ENCODE measurements around the gene FSD2. TPM values are rescaled to one million over a fixed set of nuclear protein-coding genes. Genes with fewer than 3 reads are reported as not detected.

FSD2 gene
- total RNA-seq, 1 experiment from 2014 or later: not detected

- intact Hi-C loops (cut with micrococcal nuclease; ENCODE audit: unreplicated experiment): loop anchor here (5.0 kb wide), 1 partner anchor 135 kb away; the partner anchor contains the start of gene RAMAC
- DNase-seq (ENCODE audit: low spot score): peak; percentile 71
- ChIA-PET POLR2A (ENCODE audit: low non-redundant PET) (no interaction called here), CTCF (no interaction called here)
- BruUV-seq (replicated peaks): no TSS peak
- H3K4me3 ChIP-seq (ENCODE audit: low read depth, low read length, poor library complexity, severe bottlenecking): no peak overlapping the region
- no peaks in the 10 kb centered on the region for H3K27me3 ChIP-seq (replicated peaks; ENCODE audit: insufficient read depth, low read depth, low read length, poor library complexity)
- no peak overlapping the region for H3K27ac ChIP-seq (ENCODE audit: low read depth, low read length, poor library complexity, severe bottlenecking)
- H3K36me3 ChIP-seq (ENCODE audit: insufficient read depth, low read length, poor library complexity, severe bottlenecking): no peaks in the 10 kb centered on the region
- no peak for TF ChIP-seq EZH2 (IDR thresholded peaks at IDR 0.05; ENCODE audit: borderline replicate concordance, low read depth, low read length, poor library complexity, severe bottlenecking)
- TF ChIP-seq, protein P1, sequence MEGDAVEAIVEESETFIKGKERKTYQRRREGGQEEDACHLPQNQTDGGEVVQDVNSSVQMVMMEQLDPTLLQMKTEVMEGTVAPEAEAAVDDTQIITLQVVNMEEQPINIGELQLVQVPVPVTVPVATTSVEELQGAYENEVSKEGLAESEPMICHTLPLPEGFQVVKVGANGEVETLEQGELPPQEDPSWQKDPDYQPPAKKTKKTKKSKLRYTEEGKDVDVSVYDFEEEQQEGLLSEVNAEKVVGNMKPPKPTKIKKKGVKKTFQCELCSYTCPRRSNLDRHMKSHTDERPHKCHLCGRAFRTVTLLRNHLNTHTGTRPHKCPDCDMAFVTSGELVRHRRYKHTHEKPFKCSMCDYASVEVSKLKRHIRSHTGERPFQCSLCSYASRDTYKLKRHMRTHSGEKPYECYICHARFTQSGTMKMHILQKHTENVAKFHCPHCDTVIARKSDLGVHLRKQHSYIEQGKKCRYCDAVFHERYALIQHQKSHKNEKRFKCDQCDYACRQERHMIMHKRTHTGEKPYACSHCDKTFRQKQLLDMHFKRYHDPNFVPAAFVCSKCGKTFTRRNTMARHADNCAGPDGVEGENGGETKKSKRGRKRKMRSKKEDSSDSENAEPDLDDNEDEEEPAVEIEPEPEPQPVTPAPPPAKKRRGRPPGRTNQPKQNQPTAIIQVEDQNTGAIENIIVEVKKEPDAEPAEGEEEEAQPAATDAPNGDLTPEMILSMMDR (conservative IDR thresholded peaks at IDR 0.05; ENCODE audit: low read depth, low read length): no peak
- H3K9me3 ChIP-seq (ENCODE audit: low read depth, low read length, poor library complexity, severe bottlenecking): no peaks in the 10 kb centered on the region
- H3K4me1 ChIP-seq (ENCODE audit: insufficient read depth, low read length, poor library complexity, severe bottlenecking): peaks cover 18% of the 10 kb centered on the region
These were observed 46.2 kb upstream of the FSD2 start for GRCh38 chr15:82851981-82852511.

DNA sequence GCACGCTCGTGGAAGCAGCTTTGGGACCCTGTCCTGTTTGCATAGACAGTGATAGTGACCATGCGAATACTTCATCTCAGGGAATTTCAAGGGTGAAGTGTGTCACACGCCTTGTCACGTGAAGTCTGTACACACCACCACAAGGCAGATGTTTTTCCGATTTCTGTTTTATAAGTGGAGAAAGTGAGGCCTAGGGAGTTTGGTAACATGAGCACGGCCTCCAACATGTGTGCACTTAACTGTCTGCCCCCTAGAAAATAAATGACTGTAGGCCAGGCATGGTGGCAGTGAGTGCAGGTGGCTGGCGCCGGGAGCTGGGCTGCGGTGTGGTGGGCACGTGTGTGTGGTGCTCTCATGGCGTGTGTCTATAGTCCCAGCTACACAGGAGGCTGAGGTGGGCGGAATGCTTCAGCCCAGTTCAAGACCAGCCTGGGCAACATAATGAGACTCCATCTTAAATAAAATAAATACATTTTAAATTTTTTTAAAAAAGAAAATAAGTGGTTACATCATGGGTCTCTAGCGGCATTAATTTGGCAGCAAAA is 45.5 kb upstream of the FSD2 start:
- BruUV-seq (replicated peaks): no TSS peak
- Histone ChIP-seq H3K36me3 (ENCODE audit: insufficient read depth, low read length, poor library complexity, severe bottlenecking) (no peaks in the 10 kb centered on the region), H3K4me1 (ENCODE audit: insufficient read depth, low read length, poor library complexity, severe bottlenecking) (peaks cover 18% of the 10 kb centered on the region), H3K27ac (ENCODE audit: low read depth, low read length, poor library complexity, severe bottlenecking) (no peak overlapping the region), H3K4me3 (ENCODE audit: low read depth, low read length, poor library complexity, severe bottlenecking) (no peak overlapping the region), H3K27me3 (replicated peaks; ENCODE audit: insufficient read depth, low read depth, low read length, poor library complexity) (no peaks in the 10 kb centered on the region), H3K9me3 (ENCODE audit: low read depth, low read length, poor library complexity, severe bottlenecking) (no peaks in the 10 kb centered on the region)
- no peak for DNase-seq (ENCODE audit: low spot score)
- TF ChIP-seq, protein P1 (conservative IDR thresholded peaks at IDR 0.05; ENCODE audit: low read depth, low read length): no peak
- TF ChIP-seq EZH2 (IDR thresholded peaks at IDR 0.05; ENCODE audit: borderline replicate concordance, low read depth, low read length, poor library complexity, severe bottlenecking): no peak
- POLR2A ChIA-PET (ENCODE audit: low non-redundant PET): no interaction called here
- CTCF ChIA-PET: no interaction called here
- intact Hi-C loops (cut with micrococcal nuclease; ENCODE audit: unreplicated experiment): loop anchor here (5.0 kb wide), 1 partner anchor 136 kb away; the partner anchor contains the start of gene RAMAC

DNA sequence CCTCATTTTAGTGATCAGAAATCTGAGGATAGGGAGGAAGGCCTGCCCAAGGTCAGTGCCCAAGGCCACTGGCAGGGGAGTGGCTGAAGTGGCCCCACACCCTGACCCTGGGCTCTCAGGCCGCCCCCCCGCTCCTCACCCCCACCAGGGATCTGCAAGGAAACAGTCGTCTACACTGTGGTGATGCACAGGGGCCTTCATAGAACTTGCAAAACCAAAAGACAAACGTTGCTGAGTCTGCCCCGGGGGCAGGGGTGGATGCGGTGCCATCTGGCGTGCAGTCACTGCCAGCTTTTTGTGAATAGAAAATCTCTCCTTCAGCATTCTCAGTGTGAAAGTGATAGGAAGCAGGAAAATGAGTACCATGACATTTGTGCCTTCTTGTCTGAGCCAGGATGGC is 44.9 kb upstream of the FSD2 start:
- POLR2A ChIA-PET (ENCODE audit: low non-redundant PET): no interaction called here
- Histone ChIP-seq H3K4me3 (ENCODE audit: low read depth, low read length, poor library complexity, severe bottlenecking) (no peak overlapping the region), H3K4me1 (ENCODE audit: insufficient read depth, low read length, poor library complexity, severe bottlenecking) (peaks cover 18% of the 10 kb centered on the region), H3K27me3 (replicated peaks; ENCODE audit: insufficient read depth, low read depth, low read length, poor library complexity) (no peaks in the 10 kb centered on the region), H3K27ac (ENCODE audit: low read depth, low read length, poor library complexity, severe bottlenecking) (no peak overlapping the region), H3K36me3 (ENCODE audit: insufficient read depth, low read length, poor library complexity, severe bottlenecking) (no peaks in the 10 kb centered on the region), H3K9me3 (ENCODE audit: low read depth, low read length, poor library complexity, severe bottlenecking) (no peaks in the 10 kb centered on the region)
- DNase-seq (ENCODE audit: low spot score): no peak
- intact Hi-C loops (cut with micrococcal nuclease; ENCODE audit: unreplicated experiment): loop anchor here (5.0 kb wide), 1 partner anchor 137 kb away; the partner anchor contains the start of gene RAMAC
- CTCF ChIA-PET: no interaction called here
- no peak for TF ChIP-seq EZH2 (IDR thresholded peaks at IDR 0.05; ENCODE audit: borderline replicate concordance, low read depth, low read length, poor library complexity, severe bottlenecking)
- TF ChIP-seq, protein P1 (conservative IDR thresholded peaks at IDR 0.05; ENCODE audit: low read depth, low read length): no peak
- no TSS peak for BruUV-seq (replicated peaks)
